Adrenal gland (tissue), 12 donors: Measurements from ENCODE around the gene CD247. TPM values are rescaled to one million over a fixed set of nuclear protein-coding genes. Genes with fewer than 3 reads are reported as not detected.

Experiments
- DNase-seq, 7 donors: peaks; one replicate each; pipeline ENCODE4 v3.0.0-alpha.2; 2019 to 2020
- H3K27ac ChIP-seq, 5 donors: fragments of 200-600 bp; sonication (generic) in 4 of 5; 1 replicate in 3 of 5; 2 replicates in 2 of 5; pipeline versions ENCODE4 v1.5.1 to v1.8.0; 2016 to 2020; ENCODE audit warnings: mild to moderate bottlenecking in 1 of 5
- H3K27me3 ChIP-seq: fragments of 200-600 bp; 2 replicates; pipeline ENCODE4 v1.8.0; 2021
- H3K36me3 ChIP-seq, 2 donors: fragments of 200-600 bp; replicated peaks in 1 of 2; 1 replicate in 1 of 2; 2 replicates in 1 of 2; pipeline versions ENCODE4 v1.5.1 to v1.8.0; 2018 to 2022
- H3K4me1 ChIP-seq, 2 donors: fragments of 200-600 bp; replicated peaks in 1 of 2; 1 replicate in 1 of 2; 2 replicates in 1 of 2; pipeline versions ENCODE4 v1.5.1 to v1.8.0; 2018 to 2021
- H3K4me3 ChIP-seq, 4 donors: fragments of 200-600 bp; sonication (generic) in 3 of 4; one replicate each; pipeline ENCODE4 v1.5.1; 2016 to 2018
- H3K9me3 ChIP-seq, 3 donors: fragments of 200-600 bp; sonication (generic) in 1 of 3; replicated peaks in 1 of 3; 1 replicate in 2 of 3; 2 replicates in 1 of 3; pipeline versions ENCODE4 v1.5.1 to v1.8.0; 2016 to 2021
- POLR2A ChIP-seq, 2 donors: fragments of 450-650 bp; IDR thresholded peaks; one replicate each; pipeline ENCODE4 v1.6.1; 2017; ENCODE audit warnings: antibody characterized with exemption in 2 of 2, mild to moderate bottlenecking in 2 of 2, moderate library complexity in 1 of 2
- WGBS, 4 donors: extraction: QIAGEN DNeasy Blood & Tissue Kit in 2 of 4; methylation state at CpG; one replicate each; pipeline versions ENCODE4 v1.1.5 to v1.1.7; 2013 to 2017; 5-methylcytosine and 5-hydroxymethylcytosine counted together
- intact Hi-C, 2 donors: fragments of 100-400 bp; cut with DNase I; formaldehyde crosslinking; loops; one replicate each; pipeline versions ENCODE4 v1.14.1 to v1.15.0; 2022 to 2023
- polyA plus RNA-seq, 3 donors: library from polyadenylated mRNA; stranded (reverse); fragments of 200-250 nt in 2 of 3; fragments of 350-450 nt in 1 of 3; fragmentation: Illumina TruSeq in 1 of 3; extraction: RNeasy Lipid Tissue Mini Kit (QIAGEN cat#74804) in 1 of 3; gene quantifications; one replicate each; pipeline ENCODE4 v1.2.3, GENCODE V29; 2013 to 2014
- total RNA-seq, 9 donors: library from RNA; depleted of rRNA in 4 of 9; stranded (reverse); fragments of >200 nt in 4 of 9; fragments of 120-200 nt in 1 of 9; fragmentation: NEBNext Ultra II Directional in 1 of 9; extraction: Animal tissue kit (Norgen Biotek cat#: 25700) in 1 of 9; gene quantifications; one replicate each; pipeline versions ENCODE4 v1.1.0 to v1.2.4, GENCODE V29; 2013 to 2023
- TF ChIP-seq, protein P1 (sequence below), 6 experiments: fragments of 450-650 bp in 4 of 6; fragments of 200-600 bp in 2 of 6; sonication (generic) in 1 of 6; IDR thresholded peaks; 1 replicate in 5 of 6; 2 replicates in 1 of 6; pipeline versions ENCODE4 v1.5.1 to v1.8.0; 2016 to 2021; ENCODE audit warnings: antibody characterized with exemption in 6 of 6, mild to moderate bottlenecking in 2 of 6, moderate library complexity in 1 of 6
- donor health status: healthy with polysubstance abuse.
- donor health status: Bipolar disorder and iron deficiency.
- donor health status: DM: yes; HTN: yes; CAD: no.
- donor health status: DM: no; HTN: no; CAD: no.
- donor health status: DM: no; HTN: no; CAD: no.
- donor health status: DM: yes; HTN: yes; CAD: no.

The CD247 gene
- total and polyA plus RNA-seq, 12 donors = 0.26 to 2.3 (median 1.2) TPM; not detected in 1

DNA sequence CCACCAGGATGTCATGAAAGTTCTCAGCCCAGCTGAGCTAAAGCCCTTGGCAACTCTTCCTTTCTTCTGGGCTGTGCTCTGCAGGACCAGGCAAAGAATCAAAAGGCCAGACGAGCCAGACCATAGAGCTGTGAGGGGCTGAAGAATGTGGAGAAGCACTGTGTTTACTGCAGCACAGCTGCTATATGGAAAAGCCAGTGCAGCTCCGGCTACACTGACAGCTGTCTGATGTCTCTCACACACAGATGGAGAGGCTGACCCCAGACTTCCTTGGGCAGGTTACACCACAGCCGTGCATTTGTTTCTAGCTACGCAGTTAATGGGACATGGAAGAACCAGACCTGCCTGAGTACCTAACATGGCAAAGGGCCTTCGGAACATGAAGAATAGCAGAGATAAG, 40.3 kb downstream of the CD247 start:
- TF ChIP-seq POLR2A (IDR thresholded peaks at IDR 0.05) = no peak
- TF ChIP-seq, protein P1, sequence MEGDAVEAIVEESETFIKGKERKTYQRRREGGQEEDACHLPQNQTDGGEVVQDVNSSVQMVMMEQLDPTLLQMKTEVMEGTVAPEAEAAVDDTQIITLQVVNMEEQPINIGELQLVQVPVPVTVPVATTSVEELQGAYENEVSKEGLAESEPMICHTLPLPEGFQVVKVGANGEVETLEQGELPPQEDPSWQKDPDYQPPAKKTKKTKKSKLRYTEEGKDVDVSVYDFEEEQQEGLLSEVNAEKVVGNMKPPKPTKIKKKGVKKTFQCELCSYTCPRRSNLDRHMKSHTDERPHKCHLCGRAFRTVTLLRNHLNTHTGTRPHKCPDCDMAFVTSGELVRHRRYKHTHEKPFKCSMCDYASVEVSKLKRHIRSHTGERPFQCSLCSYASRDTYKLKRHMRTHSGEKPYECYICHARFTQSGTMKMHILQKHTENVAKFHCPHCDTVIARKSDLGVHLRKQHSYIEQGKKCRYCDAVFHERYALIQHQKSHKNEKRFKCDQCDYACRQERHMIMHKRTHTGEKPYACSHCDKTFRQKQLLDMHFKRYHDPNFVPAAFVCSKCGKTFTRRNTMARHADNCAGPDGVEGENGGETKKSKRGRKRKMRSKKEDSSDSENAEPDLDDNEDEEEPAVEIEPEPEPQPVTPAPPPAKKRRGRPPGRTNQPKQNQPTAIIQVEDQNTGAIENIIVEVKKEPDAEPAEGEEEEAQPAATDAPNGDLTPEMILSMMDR (IDR thresholded peaks at IDR 0.05) = no peak
- intact Hi-C loops = no loop called here

GRCh38 chr1:167476061-167476460, 42.3 kb downstream of the CD247 start:
- H3K4me3 ChIP-seq = no peak overlapping the region
- H3K27me3 ChIP-seq = peaks cover 6% of the 10 kb centered on the region
- 96 to 100% (median 96%) methylated on average over 2 of the region's 2 CpGs for WGBS, 4 donors
- no peaks in the 10 kb centered on the region for H3K36me3 ChIP-seq
- TF ChIP-seq POLR2A (IDR thresholded peaks at IDR 0.05) = no peak
- TF ChIP-seq, protein P1 (IDR thresholded peaks at IDR 0.05) = no peak
- no peaks in the 10 kb centered on the region for H3K9me3 ChIP-seq
- no peaks in the 10 kb centered on the region for H3K4me1 ChIP-seq
- H3K27ac ChIP-seq = no peak overlapping the region
- intact Hi-C loops = no loop called here
- no peak for DNase-seq

More for the DNA sequence above, 40.3 kb downstream of the CD247 start:
- peaks cover 6% of the 10 kb centered on the region for H3K27me3 ChIP-seq
- DNase-seq = no peak
- no peaks in the 10 kb centered on the region for H3K36me3 ChIP-seq
- no peak overlapping the region for H3K27ac ChIP-seq
- WGBS, 4 donors = 74 to 90% (median 79%) methylated on average over 4 to 5 of the region's 5 CpGs
- H3K9me3 ChIP-seq = no peaks in the 10 kb centered on the region
- H3K4me3 ChIP-seq = no peak overlapping the region
- no peaks in the 10 kb centered on the region for H3K4me1 ChIP-seq

- peaks cover 6% of the 10 kb centered on the region for H3K27me3 ChIP-seq
- no peaks in the 10 kb centered on the region for H3K9me3 ChIP-seq
- 74 to 91% (median 82%) methylated on average over 5 of the region's 5 CpGs for WGBS, 4 donors
- no peak overlapping the region for H3K4me3 ChIP-seq
- intact Hi-C loops = no loop called here
- no peaks in the 10 kb centered on the region for H3K36me3 ChIP-seq
- H3K27ac ChIP-seq = no peak overlapping the region
- no peak for DNase-seq
- no peak for TF ChIP-seq POLR2A (IDR thresholded peaks at IDR 0.05)
- TF ChIP-seq, protein P1 (IDR thresholded peaks at IDR 0.05) = no peak
- H3K4me1 ChIP-seq = no peaks in the 10 kb centered on the region
Observed at GRCh38 chr1:167474191-167474641, 44.1 kb downstream of the CD247 start.

DNA sequence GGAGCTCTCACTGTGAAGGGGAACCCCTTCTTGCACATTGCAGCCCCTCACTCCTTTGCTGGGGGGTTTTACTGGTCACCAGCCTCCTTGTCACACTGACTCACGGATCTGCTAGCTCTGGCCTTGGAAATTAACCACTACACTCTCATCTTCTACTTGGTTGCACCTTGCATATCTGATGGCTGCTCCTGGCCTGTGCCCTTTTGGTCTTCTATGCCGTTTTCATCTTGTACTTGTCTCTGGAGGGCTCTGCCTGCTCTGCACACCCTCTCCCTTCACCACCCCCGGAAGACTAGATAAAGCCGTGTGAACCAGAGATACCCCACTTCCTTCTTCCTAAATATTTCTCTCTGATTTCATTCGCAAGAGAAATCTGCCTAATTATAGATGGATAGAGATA, 44.6 kb downstream of the CD247 start:
- Histone ChIP-seq H3K27me3 (peaks cover 6% of the 10 kb centered on the region), H3K36me3 (no peaks in the 10 kb centered on the region), H3K4me1 (no peaks in the 10 kb centered on the region), H3K27ac (no peak overlapping the region), H3K9me3 (no peaks in the 10 kb centered on the region), H3K4me3 (no peak overlapping the region)
- DNase-seq = no peak
- intact Hi-C loops = no loop called here
- WGBS, 4 donors = 52 to 59% (median 53%) methylated on average over 5 of the region's 5 CpGs
- no peak for TF ChIP-seq POLR2A (IDR thresholded peaks at IDR 0.05)
- TF ChIP-seq, protein P1 (IDR thresholded peaks at IDR 0.05) = no peak
